ENCODE measurements around the gene CAMK1D.

The CAMK1D gene

GRCh38 chr10:12665501-12665900, 316.2 kb downstream of the CAMK1D start:
- Histone ChIP-seq H3K27me3 (no peaks in the 10 kb centered on the region), H3K4me1 (no peaks in the 10 kb centered on the region), H3K36me3 (no peaks in the 10 kb centered on the region), H3K27ac (no peak overlapping the region), H3K4me3 (no peak overlapping the region), H3K9me3 (no peaks in the 10 kb centered on the region)
- intact Hi-C loops (cut with DNase I; ENCODE audit: low total_unique reads), result no loop called here
- DNase-seq, result no peak
- no peak for TF ChIP-seq CTCF (IDR thresholded peaks at IDR 0.05)

GRCh38 chr10:12667052-12667451, 317.7 kb downstream of the CAMK1D start:
- no peak for TF ChIP-seq CTCF (IDR thresholded peaks at IDR 0.05)
- H3K27ac ChIP-seq, result no peak overlapping the region
- no peaks in the 10 kb centered on the region for H3K9me3 ChIP-seq
- no peak overlapping the region for H3K4me3 ChIP-seq
- H3K4me1 ChIP-seq, result no peaks in the 10 kb centered on the region
- no peak for DNase-seq
- no peaks in the 10 kb centered on the region for H3K36me3 ChIP-seq
- H3K27me3 ChIP-seq, result no peaks in the 10 kb centered on the region
- intact Hi-C loops (cut with DNase I; ENCODE audit: low total_unique reads), result no loop called here

DNA sequence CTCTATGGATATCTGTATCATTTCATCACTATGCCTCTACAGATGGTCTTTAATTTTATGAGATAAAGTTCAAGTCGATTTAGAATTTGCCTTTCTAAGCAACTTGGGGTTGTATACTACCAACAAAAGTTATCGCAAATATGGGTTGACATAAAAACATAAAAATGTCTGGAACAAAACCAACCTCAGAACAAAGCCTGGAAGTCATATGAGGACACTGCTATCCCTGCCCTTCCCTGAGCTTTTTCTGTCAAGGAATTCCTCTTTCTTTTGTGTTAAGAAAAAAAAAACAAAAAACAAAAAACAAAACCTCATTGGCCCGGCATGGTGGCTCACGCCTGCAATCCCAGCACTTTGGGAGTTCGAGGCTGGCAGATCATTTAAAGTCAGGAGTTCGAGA, 319.3 kb downstream of the CAMK1D start:
- DNase-seq, result no peak

DNA sequence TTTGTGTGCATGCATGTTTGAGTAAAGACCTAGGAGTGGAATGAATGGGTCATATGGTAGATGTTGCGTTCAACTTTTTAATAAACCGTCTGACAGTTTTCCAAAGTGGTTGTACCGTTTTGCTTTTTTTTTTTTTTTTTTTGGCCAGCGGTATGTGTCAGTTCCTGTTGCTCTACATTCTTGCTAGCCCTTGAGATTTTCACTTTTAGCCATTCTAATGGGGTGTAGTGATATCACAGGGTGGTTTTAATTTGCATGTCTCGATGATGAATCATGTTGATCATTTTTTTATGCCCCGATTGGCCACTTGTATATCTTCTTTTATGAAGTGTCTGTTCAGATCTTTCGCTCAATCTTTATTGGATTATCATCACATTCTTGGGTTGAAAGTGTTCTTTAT, 320.7 kb downstream of the CAMK1D start:
- no peak for TF ChIP-seq CTCF (IDR thresholded peaks at IDR 0.05)
- Histone ChIP-seq H3K36me3 (no peaks in the 10 kb centered on the region), H3K4me1 (no peaks in the 10 kb centered on the region), H3K4me3 (no peak overlapping the region), H3K27me3 (no peaks in the 10 kb centered on the region), H3K27ac (no peak overlapping the region), H3K9me3 (no peaks in the 10 kb centered on the region)
- DNase-seq, result no peak
- intact Hi-C loops (cut with DNase I; ENCODE audit: low total_unique reads), result no loop called here

More for the DNA sequence above, 319.3 kb downstream of the CAMK1D start:
- Histone ChIP-seq H3K9me3 (no peaks in the 10 kb centered on the region), H3K4me3 (no peak overlapping the region), H3K36me3 (no peaks in the 10 kb centered on the region), H3K27me3 (no peaks in the 10 kb centered on the region), H3K4me1 (no peaks in the 10 kb centered on the region), H3K27ac (no peak overlapping the region)
- intact Hi-C loops (cut with DNase I; ENCODE audit: low total_unique reads), result no loop called here
- no peak for TF ChIP-seq CTCF (IDR thresholded peaks at IDR 0.05)

- Histone ChIP-seq H3K27me3 (no peaks in the 10 kb centered on the region), H3K4me1 (no peaks in the 10 kb centered on the region), H3K36me3 (no peaks in the 10 kb centered on the region), H3K9me3 (no peaks in the 10 kb centered on the region), H3K4me3 (no peak overlapping the region), H3K27ac (no peak overlapping the region)
- intact Hi-C loops (cut with DNase I; ENCODE audit: low total_unique reads), result no loop called here
- no peak for DNase-seq
- no peak for TF ChIP-seq CTCF (IDR thresholded peaks at IDR 0.05)
These were observed 325.8 kb downstream of the CAMK1D start for GRCh38 chr10:12675186-12675585.

- DNase-seq, result no peak
- no peak overlapping the region for H3K27ac ChIP-seq
- H3K36me3 ChIP-seq, result no peaks in the 10 kb centered on the region
- no peak for TF ChIP-seq CTCF (IDR thresholded peaks at IDR 0.05)
- no peaks in the 10 kb centered on the region for H3K9me3 ChIP-seq
- H3K4me1 ChIP-seq, result peaks cover 0 to 5% (median 0%) of the 10 kb centered on the region in 4 donors
- no peak overlapping the region for H3K4me3 ChIP-seq
- intact Hi-C loops (cut with DNase I; ENCODE audit: low total_unique reads), result no loop called here
- H3K27me3 ChIP-seq, result no peaks in the 10 kb centered on the region
These were observed 330.3 kb downstream of the CAMK1D start for GRCh38 chr10:12679636-12680035.
